ENCODE data around the gene TRPV2.

- TF ChIP-seq CTCF (IDR thresholded peaks at IDR 0.05) (no peak), POLR2A (IDR thresholded peaks at IDR 0.05) (no peak), POLR2AphosphoS5 (IDR thresholded peaks at IDR 0.05) (no peak)
These were observed 63.3 kb downstream of the TRPV2 start for GRCh38 chr17:16478649-16479048.
